GM12892 (cell line): ENCODE measurements around the gene MROH2B.

Experiments
- POLR2A ChIP-seq: IDR thresholded peaks from 2 replicates; pipeline ENCODE4 v1.6.1; 2011; ENCODE audit warnings: low read depth, low read length, control low read depth
- POLR2AphosphoS5 ChIP-seq: IDR thresholded peaks from 2 replicates; pipeline ENCODE4 v1.6.1; 2011; ENCODE audit warnings: low read depth, low read length, control low read depth

GRCh38 chr5:40999142-40999541 is 72.0 kb downstream of the MROH2B start:
- no peak for TF ChIP-seq POLR2A
- no peak for TF ChIP-seq POLR2AphosphoS5
